Sigmoid colon (tissue), 4 donors: Measurements from ENCODE around the gene ARHGAP42.

Source experiments
- CTCF ChIP-seq, 4 experiments: fragments of 450-650 bp in 3 of 4; fragments of 200-600 bp in 1 of 4; IDR thresholded peaks; one replicate each; pipeline ENCODE4 v1.5.1; 2016 to 2019; ENCODE audit warnings: antibody characterized with exemption in 4 of 4, mild to moderate bottlenecking in 3 of 4, moderate library complexity in 2 of 4
- POLR2AphosphoS5 ChIP-seq, 4 donors: sonication (generic); formaldehyde crosslinking; IDR thresholded peaks; one replicate each; pipeline ENCODE4 v1.6.1; 2017; ENCODE audit warnings: antibody characterized with exemption in 4 of 4

DNA sequence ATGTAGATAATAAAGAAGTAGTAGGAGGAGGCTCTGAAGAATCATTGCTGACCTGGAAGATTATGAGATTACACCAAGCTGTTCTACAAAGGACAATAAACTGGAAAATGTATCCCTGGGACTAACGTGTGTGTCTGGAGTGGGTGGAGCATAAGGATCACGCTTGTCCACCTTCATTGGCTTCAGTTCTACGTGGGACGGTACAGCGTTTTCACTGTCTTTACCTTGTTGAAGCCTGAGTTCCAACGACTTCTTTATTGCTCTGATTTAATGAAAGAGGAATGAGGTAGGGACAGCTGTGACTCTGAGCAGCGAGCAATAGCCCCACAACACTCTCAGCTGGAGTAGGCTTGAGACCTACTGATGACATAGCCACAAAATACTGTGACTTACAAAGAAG is 87.0 kb downstream of the ARHGAP42 start:
- TF ChIP-seq POLR2AphosphoS5 (IDR thresholded peaks at IDR 0.05) (no peak), CTCF (IDR thresholded peaks at IDR 0.05) (no peak)
